H1 (cell line): ENCODE results near the gene DGKD. TPM values are rescaled to one million over a fixed set of nuclear protein-coding genes. Genes with fewer than 3 reads are reported as not detected.

Experiments used
- EGR1 ChIP-seq: IDR thresholded peaks from 2 replicates; pipeline ENCODE4 v1.6.1; 2011; ENCODE audit warnings: low read depth, low read length, borderline replicate concordance
- GABPA ChIP-seq: IDR thresholded peaks from 2 replicates; pipeline ENCODE4 v1.6.1; 2011; ENCODE audit warnings: mild to moderate bottlenecking, low read length, moderate library complexity, borderline replicate concordance; ENCODE audit not compliant: insufficient read depth
- KDM5A ChIP-seq: fragments of 200-600 bp; IDR thresholded peaks from 2 replicates; pipeline ENCODE4 v1.7.1; 2012; ENCODE audit warnings: mild to moderate bottlenecking, low read length, inconsistent platforms, mixed read lengths
- MAFK ChIP-seq: IDR thresholded peaks from 2 replicates; pipeline ENCODE4 v1.6.1; 2012; ENCODE audit warnings: low read depth, mild to moderate bottlenecking, improper control_type of control experiment, low read length
- SAP30 ChIP-seq: fragments of 300-600 bp; sonication (generic); IDR thresholded peaks from 2 replicates; pipeline ENCODE4 v1.7.1; 2012; ENCODE audit warnings: low read length, moderate library complexity, mild to moderate bottlenecking, inconsistent platforms; ENCODE audit not compliant: insufficient read depth, insufficient replicate concordance
- SUZ12 ChIP-seq: fragments of 200-600 bp; sonication (generic); IDR thresholded peaks from 2 replicates; pipeline ENCODE4 v1.6.1; 2012; ENCODE audit warnings: mild to moderate bottlenecking, inconsistent platforms, low read length, moderate library complexity, mixed read lengths
- ZNF274 ChIP-seq: IDR thresholded peaks from 2 replicates; pipeline ENCODE4 v1.7.0; 2012; ENCODE audit warnings: low read length, borderline replicate concordance; ENCODE audit errors: extremely low read depth
- polyA plus RNA-seq, 7 experiments: library from polyadenylated mRNA; depleted of rRNA in 3 of 7; stranded (reverse) in 5 of 7; unstranded in 2 of 7; fragments of >200 nt in 5 of 7; fragments of 200-250 nt in 2 of 7; gene quantifications; 1 replicate in 5 of 7; 2 replicates in 1 of 7; 4 replicates in 1 of 7; pipeline versions ENCODE4 v1.2.1 to v1.2.3, GENCODE V29; 2011 to 2013; ENCODE audit warnings: missing spikeins in 2 of 7, mixed read lengths in 2 of 7
- total RNA-seq: library from RNA; stranded (reverse); fragmentation: NEBNext Ultra II Directional; extraction: Animal tissue kit (Norgen Biotek cat#: 25700); gene quantifications from 2 replicates; pipeline ENCODE4 v1.2.1, GENCODE V29; 2021

Gene DGKD
- total and polyA plus RNA-seq, 2 of the 8 experiments (the other 6 are each of a cell fraction or from before 2014, with no cell fraction given) = 7.7 to 30.9 TPM

DNA sequence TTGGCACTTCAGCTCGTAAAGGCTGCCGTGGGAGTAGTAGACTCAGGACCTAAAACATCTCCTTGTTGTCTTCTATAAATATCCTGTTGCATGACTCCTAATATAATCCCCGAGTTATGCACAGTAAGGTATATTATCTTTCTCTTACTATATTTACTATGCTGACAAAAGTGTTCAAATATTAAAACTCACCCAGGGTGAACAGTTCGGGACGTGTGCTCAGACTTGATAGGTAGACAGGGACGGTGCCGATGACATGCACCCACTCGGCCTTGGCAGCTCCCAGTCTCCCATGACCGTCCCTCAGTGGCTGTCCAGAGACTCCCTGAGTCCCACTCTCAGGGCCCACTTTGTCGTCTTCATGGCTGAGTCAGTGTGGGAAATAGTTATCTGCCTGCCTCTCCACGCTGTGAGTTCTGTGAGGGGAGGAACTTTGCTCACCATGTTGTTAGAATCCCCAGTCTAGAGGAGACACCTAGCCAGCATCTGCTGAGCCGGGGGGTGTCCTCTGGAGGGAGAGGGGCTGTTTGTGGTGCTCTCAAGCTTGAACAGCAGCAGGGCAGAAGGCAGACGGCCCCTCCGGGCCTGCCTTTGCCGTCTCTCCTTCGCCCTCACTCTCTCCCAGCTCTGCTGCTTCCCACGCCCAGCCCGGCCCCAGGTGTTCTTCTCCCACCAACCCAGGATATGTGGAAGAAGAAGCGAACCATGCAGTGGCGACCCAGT lies 75.0 kb downstream of the DGKD start (continued):
- TF ChIP-seq KDM5A (no peak), GABPA (no peak), MAFK (no peak), EGR1 (no peak), SAP30 (no peak), ZNF274 (no peak), SUZ12 (no peak)
